ENCODE measurements around the gene SCAPER.
"Not testable (repeated sequence)": the region's sequence is repeated elsewhere in the genome, so short reads cannot be mapped to it uniquely, and the experiment has no call there.

The SCAPER gene

DNA sequence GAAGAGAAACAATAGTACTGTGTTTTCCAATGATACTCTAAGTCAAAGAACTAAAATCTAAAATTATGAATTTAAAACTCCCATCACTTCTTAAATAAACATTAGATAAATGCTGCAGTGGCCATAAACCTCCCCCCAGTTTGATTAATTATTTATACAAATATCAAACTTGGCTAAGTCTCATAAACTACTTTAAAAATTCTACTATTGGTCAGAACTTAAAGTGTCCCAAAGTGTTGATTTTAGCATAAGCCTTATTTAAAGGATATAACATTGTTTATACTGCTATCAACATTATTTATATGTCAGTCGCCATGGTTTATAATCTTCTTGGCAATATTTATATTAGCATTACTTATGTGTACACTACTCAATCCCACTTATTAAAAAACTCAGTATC is 132.4 kb downstream of the SCAPER start:
- no peak for DNase-seq (ENCODE audit: low spot score)

DNA sequence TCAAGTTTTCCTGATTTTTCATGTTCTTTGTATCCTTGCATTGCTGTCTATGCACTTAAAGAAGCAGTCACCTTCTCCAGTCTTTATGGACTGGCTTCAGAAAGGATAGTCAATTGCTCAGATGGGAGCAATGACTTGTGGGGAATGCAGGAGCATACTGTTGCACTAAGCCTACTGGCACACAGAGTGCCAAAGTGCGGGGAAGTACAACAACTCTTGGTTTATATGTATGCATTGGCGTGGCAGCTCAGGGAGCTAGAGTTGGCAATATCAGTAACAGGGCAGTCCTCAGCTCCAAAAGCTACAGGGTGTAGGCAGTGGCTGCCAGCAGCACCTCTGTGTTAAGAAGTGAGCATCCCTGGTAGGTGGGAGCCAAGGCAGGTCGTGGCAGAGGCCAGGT is 141.1 kb downstream of the SCAPER start:
- no peak for DNase-seq (ENCODE audit: low spot score)

DNA sequence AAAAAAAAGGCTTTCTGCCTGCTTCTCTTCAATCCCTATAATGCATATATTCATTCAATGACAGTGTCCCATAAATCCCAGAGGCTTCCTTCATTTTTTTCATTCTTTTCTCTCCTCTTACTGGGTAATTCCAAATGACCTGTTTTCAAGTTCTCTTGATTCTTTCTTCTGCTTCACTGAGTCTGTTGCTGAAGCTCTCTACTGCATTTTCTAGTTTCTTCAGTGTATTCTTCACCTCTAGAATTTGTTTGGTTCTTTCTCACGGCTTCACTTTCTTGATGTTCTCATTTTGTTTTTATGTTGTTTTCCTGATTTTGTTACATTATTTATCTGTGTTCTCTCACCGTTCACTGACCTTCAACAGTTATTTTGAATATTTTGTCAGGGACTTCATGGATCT is 141.6 kb downstream of the SCAPER start:
- no peak for DNase-seq (ENCODE audit: low spot score)

DNA sequence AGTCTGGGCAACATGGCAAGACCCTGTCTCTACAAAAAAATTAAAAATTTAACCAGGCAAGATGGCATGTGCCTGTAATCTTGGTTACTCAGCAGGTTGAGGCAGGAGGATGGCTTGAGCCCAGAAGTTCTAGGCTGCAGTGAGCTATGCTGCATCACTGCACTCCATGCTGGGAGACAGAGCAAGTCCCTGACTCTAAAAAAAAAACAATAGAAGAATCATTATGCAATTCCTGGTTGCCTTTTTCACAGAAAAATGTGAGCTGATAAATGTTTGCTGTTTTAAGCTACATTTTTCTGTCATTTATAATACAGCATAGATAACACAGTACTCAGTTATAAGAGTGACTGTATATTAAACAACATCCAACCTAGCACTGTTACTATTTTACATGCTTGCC is 148.8 kb downstream of the SCAPER start:
- DNase-seq (ENCODE audit: low spot score), result no peak

DNA sequence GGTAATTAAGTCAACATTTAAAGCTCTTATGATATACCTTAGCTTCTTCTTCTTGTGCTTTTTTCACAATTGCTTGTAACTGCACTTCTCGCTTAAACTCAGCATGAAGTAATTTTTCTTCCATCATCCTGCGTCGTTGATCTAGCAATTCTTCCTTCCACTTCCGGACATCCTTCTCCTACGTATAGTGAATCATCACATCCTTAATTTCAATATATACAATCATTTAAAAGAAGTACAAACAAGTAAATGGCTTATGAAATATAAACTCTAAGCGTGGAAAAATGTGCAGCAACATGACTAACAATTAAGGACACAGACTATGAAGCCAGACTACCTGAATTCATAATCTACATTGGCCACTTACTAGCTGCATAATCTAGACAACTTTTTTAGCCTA is 151.4 kb downstream of the SCAPER start:
- no peak for DNase-seq (ENCODE audit: low spot score)

DNA sequence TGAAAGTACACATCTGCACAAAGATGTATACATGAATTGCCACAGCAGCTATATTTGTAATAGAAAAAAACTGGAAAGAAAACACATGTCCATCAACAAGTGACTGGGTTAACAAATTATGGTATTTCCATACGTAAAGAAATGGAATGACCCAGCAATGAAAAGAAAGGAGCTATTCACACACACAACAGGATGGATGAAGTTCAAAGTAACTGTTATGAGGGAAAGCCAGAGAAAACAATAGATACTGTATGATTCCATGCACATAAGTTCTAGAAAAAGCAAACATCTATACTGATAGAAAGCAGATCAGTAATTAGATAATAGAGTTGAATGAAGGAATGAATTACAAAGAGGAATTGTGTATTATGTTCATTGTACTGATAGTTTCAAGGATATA is 152.0 kb downstream of the SCAPER start:
- no peak for DNase-seq (ENCODE audit: low spot score)

DNA sequence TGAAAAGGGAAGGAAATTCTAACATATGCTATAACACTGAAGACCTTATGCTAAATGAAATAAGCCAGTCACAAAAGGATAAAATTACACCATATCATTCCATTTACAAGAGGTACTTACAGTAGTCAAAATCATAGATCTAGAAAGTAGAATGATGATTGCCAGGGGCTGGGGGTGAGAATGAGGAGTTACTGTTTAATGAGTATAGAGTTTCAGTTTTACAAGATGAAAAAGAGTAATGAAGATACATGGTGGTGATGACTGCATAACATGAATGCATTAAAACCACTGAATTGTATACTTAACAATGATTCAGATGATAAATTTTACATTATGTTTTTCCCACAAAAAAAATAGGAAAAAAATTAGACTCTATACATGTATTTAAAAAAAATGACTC is 152.6 kb downstream of the SCAPER start:
- DNase-seq (ENCODE audit: low spot score), result no peak

DNA sequence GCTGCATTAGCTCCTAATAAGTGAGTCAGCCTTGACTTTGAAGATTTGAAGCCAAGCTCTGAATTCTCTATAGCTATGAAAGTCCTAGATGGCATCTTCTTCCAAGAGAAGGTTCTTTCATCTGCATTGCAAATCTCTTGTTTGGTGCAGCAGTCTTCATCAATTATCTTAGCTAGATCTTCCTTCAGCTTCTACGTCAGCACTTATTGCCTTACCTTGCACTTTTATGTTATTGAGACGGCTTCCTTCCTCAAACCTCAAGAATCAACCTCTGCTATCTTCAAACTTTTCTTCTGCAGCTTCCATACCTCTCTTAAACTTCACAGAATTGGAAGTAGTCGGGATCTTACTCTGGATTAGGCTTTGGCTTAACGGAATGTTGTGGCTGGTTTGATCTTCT is 167.6 kb downstream of the SCAPER start:
- DNase-seq (ENCODE audit: low spot score), result no peak

DNA sequence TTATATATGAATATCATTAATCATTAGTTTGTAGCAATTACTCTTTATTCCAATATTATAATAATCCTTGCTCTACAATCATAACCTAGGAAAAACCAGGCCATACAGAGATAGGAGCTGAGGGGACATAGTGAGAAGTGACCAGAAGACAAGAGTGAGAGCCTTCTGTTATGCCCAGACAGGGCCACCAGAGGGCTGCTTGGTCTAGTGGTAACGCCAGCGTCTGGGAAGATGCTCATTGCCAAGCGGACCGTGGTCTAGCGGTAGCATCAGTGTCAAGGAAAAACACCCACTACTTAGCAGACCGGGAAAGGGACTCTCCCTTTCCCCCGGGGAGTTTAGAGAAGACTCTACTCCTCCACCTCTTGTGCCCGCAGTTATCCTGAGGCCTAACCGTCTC is 172.8 kb downstream of the SCAPER start:
- DNase-seq (ENCODE audit: low spot score), result not testable (repeated sequence)

DNA sequence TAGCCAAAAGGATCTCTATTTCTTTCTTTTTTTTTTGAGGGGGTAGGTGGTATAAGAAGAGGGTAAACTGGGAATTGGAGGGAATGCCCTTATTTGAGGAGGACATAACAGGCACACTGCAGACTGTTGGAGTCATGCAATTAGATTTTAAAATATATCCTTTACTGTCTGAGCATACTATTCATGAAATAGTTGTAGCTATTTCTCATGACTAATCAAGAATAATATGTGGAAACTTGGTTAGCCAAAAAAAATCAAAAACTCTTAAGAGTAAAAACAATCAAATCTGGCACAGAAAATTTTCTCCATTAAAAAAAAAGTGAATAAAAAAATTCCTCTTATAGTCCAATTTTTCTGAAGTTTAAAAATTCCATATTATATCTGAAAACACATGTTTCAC is 174.9 kb downstream of the SCAPER start:
- DNase-seq (ENCODE audit: low spot score), result no peak

DNA sequence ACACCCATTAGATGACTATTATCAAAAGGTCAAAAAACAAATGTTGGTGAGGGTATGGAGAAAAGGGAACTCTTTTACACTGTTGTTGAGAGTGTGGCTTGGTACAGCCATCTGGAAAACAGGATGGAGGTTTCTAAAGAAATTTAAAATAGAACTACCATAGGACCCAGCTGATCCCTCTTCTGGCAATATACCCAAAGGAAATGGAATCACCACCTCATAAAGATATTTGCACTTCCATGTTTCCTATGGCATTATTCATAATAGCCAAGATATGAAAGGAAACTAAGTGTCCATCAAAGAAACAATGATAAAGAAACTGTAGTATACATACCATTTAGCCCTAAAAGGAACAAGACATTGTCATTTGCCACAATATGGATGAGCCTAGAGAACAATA is 186.3 kb downstream of the SCAPER start:
- DNase-seq (ENCODE audit: low spot score), result no peak

DNA sequence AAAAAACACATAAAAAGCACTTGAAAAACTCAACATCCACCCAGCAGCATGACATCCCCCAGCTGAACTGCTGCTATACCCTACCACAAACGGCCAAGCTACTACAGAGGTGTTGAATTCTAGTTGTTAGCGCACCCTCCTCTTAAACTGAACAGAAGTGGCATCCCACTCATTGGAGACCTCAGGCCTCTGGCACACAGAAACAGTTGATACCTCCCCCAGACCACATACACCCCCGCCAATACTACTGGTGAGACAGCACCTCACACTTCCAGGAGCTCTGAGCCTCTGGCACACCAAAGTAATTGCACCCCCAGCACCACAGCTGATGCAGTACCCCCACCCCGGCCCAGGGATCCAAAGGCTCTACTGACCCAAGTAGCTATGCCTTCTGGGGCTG is 190.2 kb downstream of the SCAPER start:
- no peak for DNase-seq (ENCODE audit: low spot score)

DNA sequence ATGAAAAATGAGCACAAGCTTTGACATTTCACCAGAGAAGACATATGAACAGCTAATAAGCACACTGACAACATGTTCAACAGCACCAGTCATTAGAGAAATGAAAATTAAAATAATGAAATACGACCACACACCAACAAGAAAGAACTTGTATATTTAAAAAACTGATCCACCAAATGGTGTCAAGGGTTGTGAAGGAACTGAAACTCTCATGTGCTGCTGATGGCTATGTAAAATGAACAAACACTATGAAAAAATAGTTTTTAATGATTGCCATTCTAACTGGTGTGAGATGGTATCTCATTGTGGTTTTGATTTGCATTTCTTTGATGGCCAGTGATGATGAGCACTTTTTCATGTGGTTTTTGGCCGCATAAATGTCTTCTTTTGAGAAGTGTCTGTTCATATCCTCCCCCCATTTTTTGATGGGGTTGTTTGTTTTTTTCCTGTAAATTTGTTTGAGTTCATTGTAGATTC is 193.8 kb downstream of the SCAPER start:
- no peak for DNase-seq (ENCODE audit: low spot score)

DNA sequence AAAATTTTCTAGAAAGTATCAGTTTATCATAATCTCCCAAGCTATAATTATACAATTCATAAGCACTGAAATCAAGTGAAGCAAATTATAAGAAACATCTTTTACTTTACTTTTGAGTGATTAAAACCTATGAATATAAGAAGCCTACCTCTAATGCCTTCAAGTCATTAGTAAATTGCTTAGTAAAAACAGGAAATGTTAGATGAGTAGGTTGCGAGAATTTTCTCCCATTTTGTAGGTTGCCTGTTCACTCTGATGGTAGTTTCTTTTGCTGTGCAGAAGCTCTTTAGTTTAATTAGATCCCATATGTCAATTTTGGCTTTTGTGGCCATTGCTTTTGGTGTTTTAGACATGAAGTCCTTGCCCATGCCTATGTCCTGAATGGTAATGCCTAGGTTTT is 201.1 kb downstream of the SCAPER start:
- not testable (repeated sequence) for DNase-seq (ENCODE audit: low spot score)

DNA sequence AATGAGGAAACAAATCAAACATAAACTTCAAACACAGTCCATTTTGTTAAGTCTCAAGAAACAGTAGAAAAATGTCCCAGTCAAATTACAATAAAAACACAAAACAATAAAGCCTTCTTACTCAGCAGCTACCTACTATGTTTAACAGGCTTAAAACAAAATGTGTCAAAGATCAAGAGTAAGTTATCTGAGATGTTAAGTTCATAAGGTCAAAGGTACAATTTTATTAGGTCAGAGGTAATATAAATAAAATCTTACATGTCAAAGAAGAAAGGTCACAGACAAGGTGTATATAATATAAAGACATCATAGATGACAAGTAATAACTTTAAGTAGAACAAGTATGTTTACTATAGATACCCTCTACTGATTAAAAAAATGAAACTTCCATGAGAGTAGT is 208.3 kb downstream of the SCAPER start:
- DNase-seq (ENCODE audit: low spot score), result no peak

DNA sequence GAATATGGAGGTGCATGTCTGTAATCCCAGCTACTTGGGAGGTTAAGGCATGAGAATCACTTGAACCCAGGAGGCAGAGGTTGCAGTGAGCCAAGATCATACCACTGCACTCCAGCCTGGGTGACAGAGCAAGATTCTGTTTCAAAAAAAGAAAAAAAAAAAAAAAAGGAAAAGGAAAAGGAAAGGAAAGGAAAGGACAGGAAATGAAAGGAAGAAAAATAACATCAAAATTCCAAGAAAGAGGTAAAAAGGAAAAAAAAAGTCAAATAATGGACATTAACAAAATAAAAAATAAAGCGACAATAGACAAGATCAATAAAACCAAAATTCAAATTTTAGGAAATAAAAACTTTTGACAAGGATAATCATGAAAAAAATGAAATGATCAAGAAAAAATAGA is 212.6 kb downstream of the SCAPER start:
- not testable (repeated sequence) for DNase-seq (ENCODE audit: low spot score)

DNA sequence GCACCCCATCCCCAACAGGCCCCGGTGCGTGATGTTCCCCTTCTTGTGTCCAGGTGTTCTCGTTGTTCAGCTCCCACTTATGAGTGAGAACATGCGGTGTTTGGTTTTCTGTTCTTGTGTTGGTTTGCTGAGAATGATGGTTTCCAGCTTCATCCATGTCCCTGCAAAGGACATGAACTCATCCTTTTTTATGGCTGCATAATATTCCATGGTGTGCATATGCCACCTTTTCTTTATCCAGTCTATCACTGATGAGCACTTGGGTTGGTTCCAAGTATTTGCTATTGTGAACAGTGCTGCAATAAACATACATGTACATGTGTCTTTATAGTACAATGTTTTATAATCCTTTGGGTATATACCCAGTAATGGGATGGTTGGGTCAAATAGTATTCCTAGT is 217.5 kb downstream of the SCAPER start:
- DNase-seq (ENCODE audit: low spot score), result not testable (repeated sequence)

DNA sequence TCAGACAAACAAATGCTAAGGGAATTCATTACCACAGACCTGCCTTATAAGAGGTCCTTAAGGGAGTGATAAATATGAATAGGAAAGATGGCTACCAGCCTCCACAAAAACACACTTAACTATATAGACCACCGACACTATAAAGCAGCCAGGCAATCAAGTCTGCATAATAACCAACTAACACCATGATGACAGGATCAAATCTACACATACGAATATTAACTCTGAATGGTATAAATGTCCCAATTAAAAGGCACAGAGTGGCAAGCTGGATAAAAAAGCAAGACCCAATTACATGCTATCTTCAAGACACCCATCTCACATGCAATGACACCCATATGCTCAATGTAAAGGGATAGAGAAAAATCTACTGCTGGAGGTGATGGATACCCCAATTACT is 221.1 kb downstream of the SCAPER start:
- DNase-seq (ENCODE audit: low spot score), result no peak

DNA sequence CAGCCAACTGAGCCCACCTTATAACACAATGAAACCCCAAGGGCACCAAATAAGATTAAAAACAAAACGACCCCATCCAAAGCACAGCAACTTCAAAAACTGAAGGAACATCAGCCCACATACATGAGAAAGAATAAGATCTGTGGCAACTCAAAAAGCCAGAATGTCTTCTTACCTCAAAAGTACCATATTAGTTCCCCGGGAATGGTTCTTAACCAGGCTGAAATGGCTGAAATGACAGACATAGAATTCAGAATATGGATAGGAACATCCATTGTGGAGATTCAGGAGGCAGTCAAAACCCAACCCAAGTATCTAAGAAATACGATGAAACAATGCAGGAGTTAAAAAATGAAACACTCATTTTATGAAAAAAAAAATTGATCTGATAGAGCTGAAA is 222.3 kb downstream of the SCAPER start:
- no peak for DNase-seq (ENCODE audit: low spot score)

DNA sequence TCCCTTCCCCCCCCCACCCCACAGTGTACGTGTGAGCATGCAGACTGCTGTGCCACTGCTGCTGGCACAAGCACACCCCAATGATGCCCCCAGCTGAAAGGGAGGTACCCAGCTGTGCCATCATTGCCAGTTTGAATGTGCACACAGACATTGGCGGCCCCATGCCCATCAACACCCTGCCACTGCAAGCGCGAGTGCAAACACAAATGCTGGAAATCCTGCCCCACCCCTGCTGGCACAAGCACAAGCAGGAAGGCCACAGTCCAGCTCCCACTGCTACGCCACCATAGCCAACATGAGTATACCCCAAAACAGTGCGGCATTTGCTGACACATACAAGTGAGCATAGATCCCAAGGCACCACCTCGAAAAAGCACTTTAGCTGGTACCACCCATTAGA is 222.9 kb downstream of the SCAPER start:
- DNase-seq (ENCODE audit: low spot score), result no peak

DNA sequence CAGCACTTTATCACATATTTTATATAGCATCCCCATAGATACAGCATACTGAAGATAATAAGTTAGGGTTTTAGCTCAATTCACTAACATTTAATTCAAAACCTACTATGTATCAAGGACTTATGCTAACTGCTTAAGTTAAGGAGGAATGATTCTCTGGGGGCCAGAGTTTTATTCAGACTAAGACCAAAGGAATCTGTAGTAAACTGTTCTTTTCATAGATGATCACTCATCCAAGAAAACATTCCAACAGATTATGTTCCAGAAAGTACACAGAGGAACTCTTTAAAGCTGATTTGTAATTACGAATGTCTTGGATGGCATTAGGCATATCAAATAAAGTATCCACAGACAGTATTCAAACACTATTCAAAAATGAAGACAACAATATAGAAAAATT is 226.4 kb downstream of the SCAPER start:
- no peak for DNase-seq (ENCODE audit: low spot score)

DNA sequence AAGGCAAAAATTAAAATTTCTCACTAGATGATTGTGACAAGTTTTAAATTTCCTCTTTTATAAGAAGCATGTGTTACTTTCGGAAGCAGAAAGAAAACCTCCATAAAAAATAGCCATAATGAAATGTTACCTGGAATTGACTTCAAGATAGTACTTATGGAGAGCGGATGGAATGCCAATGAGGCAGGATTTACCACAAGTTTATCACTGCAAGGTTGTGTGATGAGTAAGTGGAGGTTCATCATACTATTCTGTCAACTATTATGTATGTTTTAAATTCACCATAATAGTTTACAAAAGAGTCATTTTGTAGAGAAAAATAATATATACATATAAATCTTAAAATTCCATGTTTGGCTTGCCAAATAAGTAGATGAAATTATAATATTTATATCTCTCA is 230.3 kb downstream of the SCAPER start:
- no peak for DNase-seq (ENCODE audit: low spot score)

DNA sequence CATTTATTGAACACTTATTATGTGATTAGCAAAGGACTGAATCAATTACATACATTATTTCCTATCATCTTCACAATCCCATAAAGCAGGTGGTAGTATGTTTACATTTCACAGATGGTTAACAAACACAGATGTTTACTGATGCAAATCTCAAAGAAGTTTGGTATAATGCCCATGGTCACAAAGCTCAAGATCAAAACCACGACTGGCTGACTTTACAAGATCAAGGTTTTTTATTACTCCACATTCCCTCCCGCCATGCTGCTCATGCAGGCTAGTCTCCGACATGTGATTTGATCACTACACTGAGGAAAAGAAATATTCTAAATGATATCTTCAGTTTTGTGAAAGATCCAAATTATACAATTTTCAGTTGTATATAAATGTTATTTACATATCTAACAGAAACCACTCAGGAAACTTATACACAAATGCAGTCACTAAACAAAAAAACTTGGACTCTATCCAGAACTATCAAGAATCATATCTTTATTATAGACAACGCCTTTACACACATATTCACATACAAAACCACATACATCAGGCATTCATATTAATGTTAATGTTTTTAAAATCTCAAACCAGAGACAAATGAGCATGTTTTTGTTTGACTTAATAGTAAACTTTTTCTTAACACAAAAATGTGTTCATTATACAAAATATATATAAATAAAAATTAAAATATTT is 235.5 kb downstream of the SCAPER start:
- DNase-seq (ENCODE audit: low spot score), result no peak

DNA sequence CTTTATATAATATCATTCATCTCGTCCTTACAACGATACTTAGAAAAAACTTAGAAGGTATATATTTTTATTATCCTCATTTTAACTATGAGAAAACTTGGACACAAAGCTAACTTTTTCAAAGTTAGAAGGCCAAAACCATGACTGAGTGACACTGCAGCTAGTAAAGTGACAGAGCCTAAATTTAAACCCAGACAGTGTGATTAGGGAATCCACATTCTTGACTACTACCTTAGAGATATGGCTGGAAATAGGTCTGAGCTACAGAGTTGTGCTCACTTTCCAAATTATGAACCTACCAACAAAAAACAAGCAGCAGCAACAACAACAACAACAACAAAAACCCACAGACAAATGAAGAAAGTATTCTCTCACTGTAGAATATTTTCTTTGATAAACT is 236.2 kb downstream of the SCAPER start:
- DNase-seq (ENCODE audit: low spot score), result no peak
